BJ (cell line): ENCODE measurements around the gene MYO5C. TPM values are rescaled to one million over a fixed set of nuclear protein-coding genes. Genes with fewer than 3 reads are reported as not detected.

Source experiments
- CTCF ChIA-PET: fragments of 350-600 bp; formaldehyde crosslinking; extraction: SDS; loops from one replicate; lab custom pipeline; 2021; ENCODE audit warnings: antibody characterized with exemption, inconsistent platforms; lab: Yijun Ruan, JAX
- POLR2A ChIA-PET: fragments of 300-600 bp; sonication (Branson Sonifier 250); formaldehyde crosslinking; extraction: SDS; loops from one replicate; lab custom pipeline; 2021; ENCODE audit warnings: antibody characterized with exemption; lab: Charles Lee
- DNase-seq: peaks from one replicate; pipeline ENCODE4 v3.0.0-alpha.2; 2011; ENCODE audit warnings: low read depth
- H3K27me3 ChIP-seq: 2 replicates; pipeline ENCODE4 v1.6.0; 2011; ENCODE audit warnings: low read length; ENCODE audit not compliant: control insufficient read depth, insufficient read depth
- H3K36me3 ChIP-seq: 2 replicates; pipeline ENCODE4 v1.5.1; 2011; ENCODE audit warnings: low read length; ENCODE audit not compliant: control insufficient read depth, insufficient read depth
- H3K4me3 ChIP-seq: 2 replicates; pipeline ENCODE4 v1.5.1; 2011; ENCODE audit warnings: low read depth, mild to moderate bottlenecking, control low read depth, low read length
- CTCF ChIP-seq: IDR thresholded peaks from 2 replicates; pipeline ENCODE4 v1.5.1; 2011; ENCODE audit warnings: low read depth, mild to moderate bottlenecking, control low read depth, inconsistent platforms, low read length, moderate library complexity; ENCODE audit not compliant: insufficient read depth
- polyA plus RNA-seq: library from polyadenylated mRNA; depleted of rRNA; stranded (reverse); fragments of >200 nt; gene quantifications from 2 replicates; pipeline ENCODE4 v1.2.3, GENCODE V29; 2011

MYO5C gene
- polyA plus RNA-seq, 1 experiment = 0.13 TPM

GRCh38 chr15:52338891-52339290 is 43.3 kb upstream of the MYO5C start:
- TF ChIP-seq CTCF = no peak
- H3K36me3 ChIP-seq = peaks cover 2% of the 10 kb centered on the region; the same call in 1 of the 2 replicates
- POLR2A ChIA-PET = no interaction called here
- CTCF ChIA-PET = interaction anchor here (0.7 to 1.5 kb wide), 2 partner anchors 24 to 88 kb away, joined by 3 to 5 read pairs; no protein-coding TSS in a partner anchor
- no peak for DNase-seq
- no peaks in the 10 kb centered on the region for H3K27me3 ChIP-seq
- no peak overlapping the region for H3K4me3 ChIP-seq

GRCh38 chr15:52338058-52338457 is 42.5 kb upstream of the MYO5C start:
- Histone ChIP-seq H3K4me3 (no peak overlapping the region), H3K36me3 (peaks cover 2% of the 10 kb centered on the region; the same call in 1 of the 2 replicates), H3K27me3 (no peaks in the 10 kb centered on the region)
- TF ChIP-seq CTCF = no peak
- DNase-seq = no peak
- ChIA-PET POLR2A (no interaction called here), CTCF (interaction anchor here (1.5 kb wide), 1 partner anchor 25 kb away, joined by 5 read pairs; no protein-coding TSS in a partner anchor)

DNA sequence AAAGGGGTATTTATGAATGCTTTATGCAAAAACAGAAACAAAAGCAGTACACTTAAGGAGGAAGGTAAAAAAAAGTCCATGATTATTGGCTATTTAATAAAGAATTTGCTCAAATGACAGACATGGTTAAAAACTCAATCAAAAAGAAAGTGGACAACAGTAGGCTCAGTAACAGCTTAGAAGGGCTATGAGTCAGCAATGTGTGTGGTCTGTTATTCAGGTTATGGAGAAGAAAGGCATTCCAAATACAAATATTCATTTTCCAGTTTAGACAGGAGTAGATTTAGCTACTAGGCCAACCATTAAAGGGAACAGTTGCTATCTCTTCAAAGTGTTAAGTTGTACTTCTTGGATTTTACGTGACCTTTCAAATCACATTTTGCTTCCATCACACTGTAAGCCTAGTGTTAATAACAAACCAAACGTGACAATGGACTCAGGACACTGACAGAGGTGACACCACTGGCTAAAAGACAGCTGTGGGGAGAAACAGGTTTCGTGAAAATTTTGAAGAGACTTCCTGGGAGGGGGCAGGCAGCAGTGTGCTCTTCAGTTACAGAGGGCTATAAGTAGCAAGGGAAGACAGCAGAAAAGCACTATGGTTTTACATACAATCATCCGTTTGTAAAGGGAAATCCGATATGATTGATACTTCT is 41.7 kb upstream of the MYO5C start:
- ChIA-PET CTCF (no interaction called here), POLR2A (no interaction called here)
- no peak for DNase-seq
- Histone ChIP-seq H3K27me3 (no peaks in the 10 kb centered on the region), H3K36me3 (peaks cover 2% of the 10 kb centered on the region; the same call in 1 of the 2 replicates), H3K4me3 (no peak overlapping the region)
- no peak for TF ChIP-seq CTCF

- Histone ChIP-seq H3K4me3 (no peak overlapping the region), H3K36me3 (peaks cover 2% of the 10 kb centered on the region; the same call in 1 of the 2 replicates), H3K27me3 (no peaks in the 10 kb centered on the region)
- no peak for TF ChIP-seq CTCF
- POLR2A ChIA-PET = no interaction called here
- CTCF ChIA-PET = no interaction called here
- DNase-seq = no peak
These were observed 40.9 kb upstream of the MYO5C start for GRCh38 chr15:52336529-52336928.

DNA sequence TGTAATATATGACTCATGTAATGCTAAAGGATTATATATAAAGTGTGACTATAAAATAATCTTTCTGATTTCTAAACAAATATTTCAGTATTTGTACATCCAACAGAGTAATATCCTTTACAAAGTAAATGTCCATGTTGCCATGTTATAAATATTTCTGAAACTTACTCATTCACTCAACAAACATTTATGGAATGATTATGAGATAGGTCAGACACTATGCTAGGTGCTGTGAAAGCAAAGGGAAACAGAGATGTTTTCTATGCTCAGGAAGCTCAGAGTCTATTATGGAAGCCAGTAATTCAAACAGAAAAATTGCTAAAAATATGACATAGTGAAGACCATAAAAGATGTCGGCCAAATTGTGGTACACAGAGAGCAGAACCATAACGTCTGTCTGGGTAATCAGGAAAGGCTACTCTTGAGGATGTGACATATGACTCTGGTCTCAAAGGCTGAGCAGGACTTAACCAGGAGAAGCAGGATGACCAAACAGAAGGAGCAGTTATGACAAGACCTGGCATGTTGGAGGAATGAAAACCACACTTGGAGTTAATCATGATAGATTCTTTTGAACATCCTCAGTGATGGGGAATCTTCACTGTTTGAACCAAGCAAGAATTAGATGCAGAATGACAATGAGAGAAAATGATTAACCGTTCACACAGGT is 39.0 kb upstream of the MYO5C start:
- no peak for DNase-seq
- Histone ChIP-seq H3K36me3 (peaks cover under 1% of the 10 kb centered on the region; the same call in 1 of the 2 replicates), H3K27me3 (no peaks in the 10 kb centered on the region), H3K4me3 (no peak overlapping the region)
- POLR2A ChIA-PET = no interaction called here
- no peak for TF ChIP-seq CTCF
- CTCF ChIA-PET = interaction anchor here (1.0 to 1.1 kb wide), 3 partner anchors 9 to 257 kb away, joined by 3 read pairs; no protein-coding TSS in a partner anchor
